ENCODE measurements around the gene ARMCX4.

The ARMCX4 gene

GRCh38 chrX:101485212-101485949, at the start of gene ARMCX4:
ARMCX4 (plus strand) TSS chrX:101485456; CDS start chrX:101488590, 3,134 bp downstream.
- no peak for TF ChIP-seq CTCF (IDR thresholded peaks at IDR 0.05; ENCODE audit: low read depth, low read length, missing control alignments)
- DNase-seq (ENCODE audit: extremely low read depth, low read depth), result peak; percentile 27
- H3K4me3 ChIP-seq (replicated peaks; ENCODE audit: low read depth, low read length), result peak within 1 kb of the TSS; percentile 64

- TF ChIP-seq CTCF (IDR thresholded peaks at IDR 0.05; ENCODE audit: low read depth, low read length, missing control alignments), result no peak
- H3K4me3 ChIP-seq (replicated peaks; ENCODE audit: low read depth, low read length), result no peak overlapping the region
- no peak for DNase-seq (ENCODE audit: extremely low read depth, low read depth)
Observed at GRCh38 chrX:101442085-101442484, 43.2 kb upstream of the ARMCX4 start.

- no peak overlapping the region for H3K4me3 ChIP-seq (replicated peaks; ENCODE audit: low read depth, low read length)
- TF ChIP-seq CTCF (IDR thresholded peaks at IDR 0.05; ENCODE audit: low read depth, low read length, missing control alignments), result no peak
- no peak for DNase-seq (ENCODE audit: extremely low read depth, low read depth)
Observed at GRCh38 chrX:101449279-101449678, 36.0 kb upstream of the ARMCX4 start.

- DNase-seq (ENCODE audit: extremely low read depth, low read depth), result no peak
- TF ChIP-seq CTCF (IDR thresholded peaks at IDR 0.05; ENCODE audit: low read depth, low read length, missing control alignments), result no peak
- H3K4me3 ChIP-seq (replicated peaks; ENCODE audit: low read depth, low read length), result no peak overlapping the region
Observed at GRCh38 chrX:101450085-101450484, 35.2 kb upstream of the ARMCX4 start.

GRCh38 chrX:101450961-101451360, 34.3 kb upstream of the ARMCX4 start:
- TF ChIP-seq CTCF (IDR thresholded peaks at IDR 0.05; ENCODE audit: low read depth, low read length, missing control alignments), result no peak
- H3K4me3 ChIP-seq (replicated peaks; ENCODE audit: low read depth, low read length), result no peak overlapping the region
- DNase-seq (ENCODE audit: extremely low read depth, low read depth), result no peak

- TF ChIP-seq CTCF (IDR thresholded peaks at IDR 0.05; ENCODE audit: low read depth, low read length, missing control alignments), result no peak
- no peak overlapping the region for H3K4me3 ChIP-seq (replicated peaks; ENCODE audit: low read depth, low read length)
- no peak for DNase-seq (ENCODE audit: extremely low read depth, low read depth)
Observed at GRCh38 chrX:101452056-101452455, 33.2 kb upstream of the ARMCX4 start.

GRCh38 chrX:101460669-101461068, 24.6 kb upstream of the ARMCX4 start:
- no peak for TF ChIP-seq CTCF (IDR thresholded peaks at IDR 0.05; ENCODE audit: low read depth, low read length, missing control alignments)
- no peak overlapping the region for H3K4me3 ChIP-seq (replicated peaks; ENCODE audit: low read depth, low read length)
- no peak for DNase-seq (ENCODE audit: extremely low read depth, low read depth)
